SH-SY5Y (cell line): Measurements from ENCODE around the gene ATP9B.

Source experiments
- GATA2 ChIP-seq: IDR thresholded peaks from 2 replicates; pipeline ENCODE4 v1.6.1; 2011; ENCODE audit warnings: mild to moderate bottlenecking, low read depth, low read length
- GATA3 ChIP-seq: IDR thresholded peaks from 2 replicates; pipeline ENCODE4 v1.6.1; 2011; ENCODE audit warnings: low read depth, mild to moderate bottlenecking, low read length, moderate library complexity

DNA sequence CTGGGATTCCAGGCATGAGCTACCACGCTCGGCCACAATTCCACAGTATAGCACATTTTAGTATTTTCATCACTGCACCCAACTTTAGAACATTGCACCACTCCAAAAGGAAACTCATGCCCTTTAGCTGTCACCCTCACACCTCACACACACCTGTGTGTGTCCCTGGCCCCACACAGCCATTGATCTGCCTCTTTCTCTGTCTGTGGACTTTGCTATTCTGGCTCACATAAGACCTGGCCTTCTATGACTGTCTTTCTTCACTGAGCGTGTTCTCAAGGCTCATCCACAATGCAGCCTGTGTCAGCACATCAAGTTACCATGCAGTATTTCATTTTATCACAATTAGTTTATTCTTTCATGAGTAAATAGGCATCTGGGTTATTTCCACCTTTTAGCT, 19.7 kb upstream of the ATP9B start:
- TF ChIP-seq GATA2 (no peak), GATA3 (no peak)
